HepG2 (cell line): Measurements from ENCODE around the gene CEP83. TPM values are rescaled to one million over a fixed set of nuclear protein-coding genes. Genes with fewer than 3 reads are reported as not detected.

Source experiments
- ATAC-seq: fragments of 200-7000 bp; cut with Tn5 transposase; 3 replicates; pipeline ENCODE4 v1.9.1; 2020; ENCODE audit warnings: mild to moderate bottlenecking, moderate library complexity
- BruUV-seq: library from RNA; stranded (reverse); fragments of 400-500 nt; replicated peaks from 2 replicates; lab custom pipeline; 2021; lab: Mats Ljungman, UMichigan
- CTCF ChIA-PET: fragments of 300-600 bp; formaldehyde crosslinking; extraction: SDS; loops from one replicate; lab custom pipeline; 2021; ENCODE audit warnings: low total read pairs, inconsistent platforms, low intra/inter-chr PET ratio; lab: Yijun Ruan, JAX
- POLR2A ChIA-PET: fragments of 350-600 bp; sonication (Branson Sonifier 250); formaldehyde crosslinking; loops from one replicate; lab custom pipeline; 2020; ENCODE audit warnings: antibody characterized with exemption, inconsistent platforms; lab: Yijun Ruan, JAX
- DNase-seq: peaks from one replicate; pipeline ENCODE4 v3.0.0-alpha.2; 2015; ENCODE audit warnings: low spot score
- FAIRE-seq: peaks from 3 replicates; lab custom pipeline; 2011; peaks lifted over from hg19 to GRCh38; lab: Jason Lieb, UNC
- H2AFZ ChIP-seq: one replicate; pipeline ENCODE4 v1.6.1; 2011; ENCODE audit warnings: low read length, inconsistent platforms
- H3K27ac ChIP-seq: fragments of 300-600 bp; 3 replicates; pipeline ENCODE4 v1.8.0; 2011; ENCODE audit warnings: mixed run types, mild to moderate bottlenecking, mixed read lengths, low read length, inconsistent platforms; ENCODE audit not compliant: insufficient read depth; ENCODE audit errors: extremely low read length
- H3K27me3 ChIP-seq, 2 experiments: fragments of 200-600 bp in 1 of 2; 2 replicates in 1 of 2; 3 replicates in 1 of 2; pipeline versions ENCODE4 v1.6.0 to v1.8.0; 2011; ENCODE audit warnings: low read length in 2 of 2, mild to moderate bottlenecking in 2 of 2, moderate library complexity in 2 of 2, inconsistent platforms in 1 of 2; ENCODE audit not compliant: insufficient read depth in 2 of 2, control insufficient read depth in 1 of 2
- H3K36me3 ChIP-seq, 2 experiments: fragments of 200-600 bp in 1 of 2; replicated peaks in 1 of 2; 2 replicates in 1 of 2; 3 replicates in 1 of 2; pipeline versions ENCODE4 v1.5.1 to v1.8.0; 2011; ENCODE audit warnings: low read length in 2 of 2, inconsistent platforms in 1 of 2; ENCODE audit not compliant: insufficient read depth in 2 of 2, control insufficient read depth in 1 of 2
- H3K4me1 ChIP-seq: 2 replicates; pipeline ENCODE4 v1.5.1; 2012; ENCODE audit warnings: low read length, inconsistent platforms; ENCODE audit not compliant: insufficient read depth
- H3K4me2 ChIP-seq: 2 replicates; pipeline ENCODE4 v1.6.0; 2011; ENCODE audit warnings: low read depth, low read length, inconsistent platforms
- H3K4me3 ChIP-seq, 3 experiments: fragments of 200-600 bp in 1 of 3; sonication (generic), shearing (Covaris generic) in 1 of 3; replicated peaks in 1 of 3; 2 replicates each; pipeline ENCODE4 v1.5.1; 2011 to 2016; ENCODE audit warnings: low read length in 3 of 3, inconsistent platforms in 2 of 3, low read depth in 2 of 3, mild to moderate bottlenecking in 2 of 3, control low read depth in 1 of 3, mixed read lengths in 1 of 3; ENCODE audit not compliant: insufficient read depth in 1 of 3
- H3K79me2 ChIP-seq: one replicate; pipeline ENCODE4 v1.6.1; 2011; ENCODE audit warnings: low read length, inconsistent platforms; ENCODE audit not compliant: insufficient read depth
- H3K9ac ChIP-seq: 2 replicates; pipeline ENCODE4 v1.6.0; 2011; ENCODE audit warnings: mild to moderate bottlenecking, low read depth, low read length, inconsistent platforms; ENCODE audit not compliant: insufficient read depth
- H3K9me3 ChIP-seq: 2 replicates; pipeline ENCODE4 v1.5.1; 2012; ENCODE audit warnings: mild to moderate bottlenecking, low read length
- H4K20me1 ChIP-seq: 2 replicates; pipeline ENCODE4 v1.6.0; 2011; ENCODE audit warnings: inconsistent platforms, mild to moderate bottlenecking, low read length, moderate library complexity; ENCODE audit not compliant: insufficient read depth
- ATF6 ChIP-seq: sonication (generic); formaldehyde crosslinking; conservative IDR thresholded peaks from 2 replicates; pipeline ENCODE4 v1.4.0; 2020; ENCODE audit warnings: missing genetic modification reagents
- ATF7-NPFF ChIP-seq: sonication (generic); formaldehyde crosslinking; IDR thresholded peaks from 2 replicates; pipeline ENCODE4 v1.8.1; 2023; ENCODE audit warnings: mild to moderate bottlenecking, low read depth, missing genetic modification reagents, moderate library complexity
- GFI1 ChIP-seq: sonication (generic); formaldehyde crosslinking; IDR thresholded peaks from 2 replicates; pipeline ENCODE4 v1.5.0; 2020; ENCODE audit warnings: missing genetic modification reagents, mild to moderate bottlenecking, borderline replicate concordance
- GMEB2 ChIP-seq: IDR thresholded peaks from 2 replicates; pipeline ENCODE4 v1.6.1; 2016; ENCODE audit warnings: missing biosample characterization, missing genetic modification reagents, low read depth
- KLF13 ChIP-seq: sonication (generic); formaldehyde crosslinking; IDR thresholded peaks from 2 replicates; pipeline ENCODE4 v1.4.0; 2020; ENCODE audit warnings: mild to moderate bottlenecking, missing genetic modification reagents
- MYNN ChIP-seq: sonication (generic); formaldehyde crosslinking; IDR thresholded peaks from 2 replicates; pipeline ENCODE4 v1.4.0; 2020; ENCODE audit warnings: mild to moderate bottlenecking, low read depth, missing genetic modification reagents
- PLRG1 ChIP-seq: fragments of 450-650 bp; conservative IDR thresholded peaks from 2 replicates; pipeline ENCODE4 v1.6.1; 2016
- RFX5 ChIP-seq: IDR thresholded peaks from 2 replicates; pipeline ENCODE4 v1.6.1; 2011; ENCODE audit warnings: low read depth, low read length, improper control_type of control experiment
- SRY ChIP-seq: sonication (generic); formaldehyde crosslinking; IDR thresholded peaks from 2 replicates; pipeline ENCODE4 v1.8.0; 2022; ENCODE audit warnings: mild to moderate bottlenecking, missing genetic modification reagents
- TEAD3 ChIP-seq: optimal IDR thresholded peaks from 2 replicates; pipeline ENCODE3; 2016; ENCODE audit warnings: borderline replicate concordance
- THRA ChIP-seq: sonication (generic); formaldehyde crosslinking; IDR thresholded peaks from 2 replicates; pipeline ENCODE4 v1.4.0; 2020; ENCODE audit warnings: missing genetic modification reagents, borderline replicate concordance
- ZBTB20 ChIP-seq: sonication (generic); formaldehyde crosslinking; IDR thresholded peaks from 2 replicates; pipeline ENCODE4 v1.8.1; 2023; ENCODE audit warnings: missing genetic modification reagents, low read depth, mild to moderate bottlenecking, borderline replicate concordance
- ZNF430 ChIP-seq: sonication (generic); formaldehyde crosslinking; IDR thresholded peaks from 2 replicates; pipeline ENCODE4 v1.9.0; 2021; ENCODE audit warnings: mild to moderate bottlenecking, missing genetic modification reagents
- ZNF569 ChIP-seq: sonication (generic); formaldehyde crosslinking; IDR thresholded peaks from 2 replicates; pipeline ENCODE4 v1.5.0; 2020; ENCODE audit warnings: mild to moderate bottlenecking, missing genetic modification reagents, moderate library complexity, borderline replicate concordance
- ZNF570 ChIP-seq: sonication (generic); formaldehyde crosslinking; IDR thresholded peaks from 2 replicates; pipeline ENCODE4 v1.4.0; 2020; ENCODE audit warnings: mild to moderate bottlenecking, missing genetic modification reagents, borderline replicate concordance
- WGBS: methylation state at CpG from one replicate; pipeline ENCODE4 v1.1.6; 2017; ENCODE audit warnings: low lambda C conversion rate; 5-methylcytosine and 5-hydroxymethylcytosine counted together
- in situ Hi-C: cut with HindIII; loops from 2 replicates; pipeline ENCODE4 v1.10.0; 2017; ENCODE audit warnings: low pct_unique_long_range_greater_than_20kb; ENCODE audit not compliant: extremely low pct_ligation_motif_present
- intact Hi-C: fragments of 100-400 bp; cut with micrococcal nuclease; formaldehyde crosslinking; loops from one replicate; pipeline ENCODE4 v1.10.0; 2022; ENCODE audit not compliant: unreplicated experiment
- polyA plus RNA-seq, 8 experiments: library from polyadenylated mRNA; depleted of rRNA in 3 of 8; stranded (reverse) in 7 of 8; unstranded in 1 of 8; fragments of >200 nt; fragmentation: Illumina TruSeq in 4 of 8; extraction: Trizol in 4 of 8; gene quantifications; 2 replicates each; pipeline versions ENCODE4 v1.2.1 to v1.2.3, GENCODE V29; 2011 to 2016; ENCODE audit warnings: low read depth in 4 of 8, missing spikeins in 1 of 8, mixed read lengths in 1 of 8; ENCODE audit not compliant: insufficient read depth in 1 of 8
- total RNA-seq, 5 experiments: library from RNA; depleted of rRNA; stranded (reverse); fragments of >200 nt; fragmentation: Illumina TruSeq; extraction: Trizol; gene quantifications; 2 replicates each; pipeline ENCODE4 v1.2.3, GENCODE V29; 2016; ENCODE audit warnings: low read depth in 1 of 5

Gene CEP83
- total and polyA plus RNA-seq, 2 of the 13 experiments (the other 11 are each of a cell fraction or from before 2014, with no cell fraction given), result 6.2 to 19.2 TPM

- Histone ChIP-seq H3K4me2 (no peak overlapping the region), H4K20me1 (no peaks in the 10 kb centered on the region), H2AFZ (no peak overlapping the region), H3K4me3 (no peak overlapping the region), H3K4me1 (no peaks in the 10 kb centered on the region), H3K36me3 (peaks cover 10 to 29% of the 10 kb centered on the region in 2 experiments; a peak in 4 of 5 replicates), H3K9me3 (peaks cover 2% of the 10 kb centered on the region; the same call in 1 of the 2 replicates), H3K79me2 (no peaks in the 10 kb centered on the region), H3K27me3 (no peaks in the 10 kb centered on the region), H3K27ac (no peak overlapping the region), H3K9ac (no peak overlapping the region)
- intact Hi-C loops, result loop anchor here (10.0 kb wide), 1 partner anchor 108 kb away; no protein-coding TSS in a partner anchor
- ChIA-PET POLR2A (no interaction called here), CTCF (no interaction called here)
- TF ChIP-seq GFI1 (CRISPR knock-in tag), result no peak
- no peak for TF ChIP-seq PLRG1
- no peak for TF ChIP-seq SRY (CRISPR knock-in tag)
- no peak for TF ChIP-seq ZNF570 (CRISPR knock-in tag)
- DNase-seq (no peak), FAIRE-seq (no peak), ATAC-seq (no peak)
- BruUV-seq, result no TSS peak
- in situ Hi-C loops, result no loop called here
These were observed 132.9 kb downstream of the CEP83 start for GRCh38 chr12:94326727-94327126.

- POLR2A ChIA-PET, result no interaction called here
- Histone ChIP-seq H3K4me3 (no peak overlapping the region), H3K36me3 (peaks cover 10 to 30% of the 10 kb centered on the region in 2 experiments; a peak in 4 of 5 replicates), H3K4me2 (no peak overlapping the region), H3K27ac (no peak overlapping the region), H2AFZ (no peak overlapping the region), H3K4me1 (no peaks in the 10 kb centered on the region), H3K9me3 (peaks cover 6% of the 10 kb centered on the region; the same call in 1 of the 2 replicates), H3K27me3 (no peaks in the 10 kb centered on the region), H4K20me1 (no peaks in the 10 kb centered on the region), H3K9ac (no peak overlapping the region), H3K79me2 (no peaks in the 10 kb centered on the region)
- CTCF ChIA-PET, result no interaction called here
- in situ Hi-C loops (no loop called here), intact Hi-C loops (loop anchor here (10.0 kb wide), 1 partner anchor 109 kb away; no protein-coding TSS in a partner anchor)
- FAIRE-seq, result no peak
- BruUV-seq, result no TSS peak
- WGBS, result 100% methylated on average over 1 of the region's 1 CpG
- ATAC-seq, result no peak
- DNase-seq, result no peak
- TF ChIP-seq ATF7-NPFF (CRISPR knock-in tag) (no peak), KLF13 (CRISPR knock-in tag) (no peak), ZBTB20 (CRISPR knock-in tag) (no peak), MYNN (CRISPR knock-in tag) (no peak), ATF6 (CRISPR knock-in tag) (no peak), RFX5 (no peak), THRA (CRISPR knock-in tag) (no peak), GMEB2 (CRISPR knock-in tag) (no peak), TEAD3 (CRISPR knock-in tag) (no peak), ZNF430 (CRISPR knock-in tag) (no peak), ZNF569 (CRISPR knock-in tag) (no peak)
These were observed 133.4 kb downstream of the CEP83 start for GRCh38 chr12:94326234-94326633.
